Thyroid gland (tissue), 4 donors: ENCODE data around the gene EVC.

Source experiments
- POLR2A ChIP-seq, 2 donors: fragments of 450-650 bp; IDR thresholded peaks; one replicate each; pipeline ENCODE4 v1.6.1; 2017; ENCODE audit warnings: antibody characterized with exemption in 2 of 2, mild to moderate bottlenecking in 2 of 2, moderate library complexity in 1 of 2
- TF ChIP-seq, protein P1 (sequence below), 6 experiments: fragments of 200-600 bp in 3 of 6; fragments of 450-650 bp in 3 of 6; sonication (generic) in 3 of 6; IDR thresholded peaks; one replicate each; pipeline ENCODE4 v1.5.1; 2016 to 2019; ENCODE audit warnings: antibody characterized with exemption in 6 of 6, mild to moderate bottlenecking in 2 of 6, inconsistent platforms in 1 of 6, moderate library complexity in 1 of 6

DNA sequence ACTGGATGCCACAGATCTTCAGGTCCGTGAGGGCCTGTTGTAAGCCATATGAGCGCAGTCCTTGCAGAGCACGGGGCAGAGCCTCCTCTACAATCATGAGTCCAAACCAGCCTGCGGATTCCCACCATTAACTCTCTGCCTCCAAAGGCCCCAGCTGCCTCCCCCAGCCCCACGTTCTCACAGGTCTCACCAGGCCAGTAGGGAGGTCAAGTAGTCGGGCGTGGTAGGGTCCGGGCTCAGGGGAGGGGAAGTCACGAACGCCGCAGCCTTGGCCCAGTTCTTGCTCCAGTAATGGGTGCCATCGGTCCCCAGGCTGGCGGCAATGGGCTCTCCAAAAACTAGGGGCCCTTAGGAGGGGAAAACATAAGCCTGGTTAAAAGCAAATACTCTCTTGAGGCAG, 128.3 kb downstream of the EVC start:
- TF ChIP-seq POLR2A (IDR thresholded peaks at IDR 0.05), result no peak
- TF ChIP-seq, protein P1, sequence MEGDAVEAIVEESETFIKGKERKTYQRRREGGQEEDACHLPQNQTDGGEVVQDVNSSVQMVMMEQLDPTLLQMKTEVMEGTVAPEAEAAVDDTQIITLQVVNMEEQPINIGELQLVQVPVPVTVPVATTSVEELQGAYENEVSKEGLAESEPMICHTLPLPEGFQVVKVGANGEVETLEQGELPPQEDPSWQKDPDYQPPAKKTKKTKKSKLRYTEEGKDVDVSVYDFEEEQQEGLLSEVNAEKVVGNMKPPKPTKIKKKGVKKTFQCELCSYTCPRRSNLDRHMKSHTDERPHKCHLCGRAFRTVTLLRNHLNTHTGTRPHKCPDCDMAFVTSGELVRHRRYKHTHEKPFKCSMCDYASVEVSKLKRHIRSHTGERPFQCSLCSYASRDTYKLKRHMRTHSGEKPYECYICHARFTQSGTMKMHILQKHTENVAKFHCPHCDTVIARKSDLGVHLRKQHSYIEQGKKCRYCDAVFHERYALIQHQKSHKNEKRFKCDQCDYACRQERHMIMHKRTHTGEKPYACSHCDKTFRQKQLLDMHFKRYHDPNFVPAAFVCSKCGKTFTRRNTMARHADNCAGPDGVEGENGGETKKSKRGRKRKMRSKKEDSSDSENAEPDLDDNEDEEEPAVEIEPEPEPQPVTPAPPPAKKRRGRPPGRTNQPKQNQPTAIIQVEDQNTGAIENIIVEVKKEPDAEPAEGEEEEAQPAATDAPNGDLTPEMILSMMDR (IDR thresholded peaks at IDR 0.05), result no peak
